ENCODE results near the gene FAM174B. TPM values are rescaled to one million over a fixed set of nuclear protein-coding genes. Genes with fewer than 3 reads are reported as not detected.

Gene FAM174B
- total RNA-seq, 2 donors from 2014 or later = 25.2 to 25.7 TPM

DNA sequence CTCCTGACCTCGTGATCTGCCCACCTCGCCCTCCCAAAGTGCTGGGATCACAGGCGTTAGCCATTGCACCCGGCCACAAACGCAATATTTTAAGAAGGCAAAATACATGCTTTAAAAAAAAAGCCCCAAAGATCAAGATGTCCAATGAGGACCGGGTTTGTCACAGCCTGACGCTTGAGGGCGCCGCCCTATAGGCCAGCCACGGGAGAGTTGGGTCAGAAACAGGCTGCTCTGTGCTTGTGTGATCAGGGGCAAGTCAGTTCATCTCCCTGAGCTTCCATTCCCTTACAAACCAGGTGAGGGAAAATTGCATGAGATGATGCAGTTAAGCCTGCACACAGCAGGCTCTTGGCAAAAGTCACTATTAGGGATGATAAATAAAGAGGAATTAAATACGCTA, 23.9 kb downstream of the FAM174B start:
- Histone ChIP-seq H3K9me3 (no peaks in the 10 kb centered on the region), H3K36me3 (no peaks in the 10 kb centered on the region), H3K27ac (no peak overlapping the region), H3K4me3 (no peak overlapping the region), H3K9ac (ENCODE audit: low read depth in 2 of 2, low read length in 2 of 2) (no peak overlapping the region), H3K4me1 (no peaks in the 10 kb centered on the region), H3K27me3 (no peaks in the 10 kb centered on the region)
- no peak for DNase-seq
- intact Hi-C loops (cut with DNase I) = no loop called here
- TF ChIP-seq, protein P1, sequence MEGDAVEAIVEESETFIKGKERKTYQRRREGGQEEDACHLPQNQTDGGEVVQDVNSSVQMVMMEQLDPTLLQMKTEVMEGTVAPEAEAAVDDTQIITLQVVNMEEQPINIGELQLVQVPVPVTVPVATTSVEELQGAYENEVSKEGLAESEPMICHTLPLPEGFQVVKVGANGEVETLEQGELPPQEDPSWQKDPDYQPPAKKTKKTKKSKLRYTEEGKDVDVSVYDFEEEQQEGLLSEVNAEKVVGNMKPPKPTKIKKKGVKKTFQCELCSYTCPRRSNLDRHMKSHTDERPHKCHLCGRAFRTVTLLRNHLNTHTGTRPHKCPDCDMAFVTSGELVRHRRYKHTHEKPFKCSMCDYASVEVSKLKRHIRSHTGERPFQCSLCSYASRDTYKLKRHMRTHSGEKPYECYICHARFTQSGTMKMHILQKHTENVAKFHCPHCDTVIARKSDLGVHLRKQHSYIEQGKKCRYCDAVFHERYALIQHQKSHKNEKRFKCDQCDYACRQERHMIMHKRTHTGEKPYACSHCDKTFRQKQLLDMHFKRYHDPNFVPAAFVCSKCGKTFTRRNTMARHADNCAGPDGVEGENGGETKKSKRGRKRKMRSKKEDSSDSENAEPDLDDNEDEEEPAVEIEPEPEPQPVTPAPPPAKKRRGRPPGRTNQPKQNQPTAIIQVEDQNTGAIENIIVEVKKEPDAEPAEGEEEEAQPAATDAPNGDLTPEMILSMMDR (IDR thresholded peaks at IDR 0.05) = no peak

DNA sequence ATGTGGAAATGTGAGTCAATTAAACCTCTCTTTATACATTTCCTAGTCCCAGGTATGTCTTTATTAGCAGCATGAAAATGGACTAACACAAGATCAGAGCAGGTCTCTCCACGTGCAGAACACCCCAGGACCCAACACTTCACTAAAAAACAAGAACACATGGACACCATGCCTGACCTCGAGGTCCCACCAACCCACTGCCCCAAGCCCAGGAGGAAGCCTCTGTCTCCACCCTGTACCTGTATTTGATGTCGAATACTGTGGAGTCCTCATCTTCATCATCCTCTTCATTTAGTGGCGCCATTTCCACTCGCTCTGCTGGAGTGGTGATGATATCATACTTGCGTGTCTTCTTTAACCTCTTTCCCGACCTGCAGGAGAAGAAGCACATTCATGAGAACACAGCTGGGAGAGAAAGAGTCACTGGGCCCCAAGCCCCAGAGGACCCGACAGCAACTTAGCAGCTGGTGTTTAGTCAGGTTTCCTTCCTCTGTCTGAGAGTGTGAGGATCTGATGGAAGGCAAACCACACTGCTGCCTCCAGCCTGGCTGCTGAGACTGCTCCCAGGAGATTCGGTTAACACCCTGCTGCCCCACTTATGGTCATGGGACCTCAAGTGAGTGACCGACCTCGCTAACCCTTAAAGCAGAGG, 25.5 kb downstream of the FAM174B start:
- no peaks in the 10 kb centered on the region for H3K9me3 ChIP-seq
- DNase-seq = no peak
- no peaks in the 10 kb centered on the region for H3K4me1 ChIP-seq
- H3K4me3 ChIP-seq = no peak overlapping the region
- intact Hi-C loops (cut with DNase I) = no loop called here
- TF ChIP-seq, protein P1 (IDR thresholded peaks at IDR 0.05) = no peak
- no peak overlapping the region for H3K9ac ChIP-seq (ENCODE audit: low read depth in 2 of 2, low read length in 2 of 2)
- H3K27ac ChIP-seq = no peak overlapping the region
- H3K27me3 ChIP-seq = no peaks in the 10 kb centered on the region
- no peaks in the 10 kb centered on the region for H3K36me3 ChIP-seq

DNA sequence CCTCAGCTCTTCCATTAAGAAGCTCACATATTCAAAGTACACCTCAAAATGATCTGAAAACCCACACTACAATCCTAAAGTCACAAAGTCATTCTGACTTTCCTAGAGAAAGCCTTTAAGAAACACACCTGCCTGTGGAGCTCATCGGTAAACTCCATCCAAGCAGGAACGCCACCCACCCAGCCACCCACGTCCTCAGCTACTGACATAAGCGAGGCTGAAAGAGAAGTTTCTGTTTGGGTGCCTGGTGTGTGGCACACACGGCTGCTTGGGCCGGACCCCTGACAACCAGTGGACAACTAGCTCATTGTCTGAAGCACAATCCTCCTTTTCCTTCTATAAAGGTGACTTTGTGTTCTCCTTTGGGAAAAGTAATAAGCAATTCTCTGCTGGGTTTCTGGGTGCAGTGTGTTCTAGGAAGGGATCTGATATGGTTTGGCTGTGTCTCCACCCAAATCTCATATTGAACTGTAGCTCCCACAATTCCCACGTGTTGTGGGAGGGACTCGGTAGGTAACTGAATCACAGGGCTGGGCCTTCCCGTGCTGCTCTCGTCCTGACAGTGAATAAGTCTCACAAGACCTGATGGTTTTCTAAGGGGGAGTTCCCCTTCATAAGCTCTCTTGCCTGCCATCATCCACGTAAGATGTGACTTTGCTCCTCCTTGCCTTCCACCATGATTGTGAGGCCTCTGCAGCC, 26.1 kb downstream of the FAM174B start:
- Histone ChIP-seq H3K27me3 (no peaks in the 10 kb centered on the region), H3K36me3 (no peaks in the 10 kb centered on the region), H3K4me1 (no peaks in the 10 kb centered on the region), H3K4me3 (no peak overlapping the region), H3K27ac (no peak overlapping the region), H3K9ac (ENCODE audit: low read depth in 2 of 2, low read length in 2 of 2) (no peak overlapping the region), H3K9me3 (no peaks in the 10 kb centered on the region)
- TF ChIP-seq, protein P1 (IDR thresholded peaks at IDR 0.05) = no peak
- DNase-seq = no peak
- intact Hi-C loops (cut with DNase I) = no loop called here

DNA sequence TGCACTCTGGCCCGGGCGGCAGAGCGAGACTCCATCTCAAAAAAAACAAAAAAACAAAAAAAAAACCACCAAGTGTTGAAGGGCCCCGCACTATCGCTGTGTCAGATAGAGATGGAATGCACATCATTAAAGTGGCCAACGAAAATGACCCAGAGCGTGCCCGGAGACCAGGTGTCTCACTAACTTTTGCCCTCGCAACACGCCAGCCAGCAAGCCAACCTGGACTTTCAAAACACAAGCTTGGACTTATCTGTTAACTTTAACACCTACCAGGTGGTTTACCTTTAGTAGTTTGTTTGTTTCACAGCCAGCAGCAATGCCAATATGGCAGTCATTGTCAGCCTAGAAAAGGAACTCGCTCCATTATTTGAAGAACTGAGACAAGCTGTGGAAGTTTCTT, 28.6 kb downstream of the FAM174B start:
- H3K9me3 ChIP-seq = no peaks in the 10 kb centered on the region
- no peak for DNase-seq

DNA sequence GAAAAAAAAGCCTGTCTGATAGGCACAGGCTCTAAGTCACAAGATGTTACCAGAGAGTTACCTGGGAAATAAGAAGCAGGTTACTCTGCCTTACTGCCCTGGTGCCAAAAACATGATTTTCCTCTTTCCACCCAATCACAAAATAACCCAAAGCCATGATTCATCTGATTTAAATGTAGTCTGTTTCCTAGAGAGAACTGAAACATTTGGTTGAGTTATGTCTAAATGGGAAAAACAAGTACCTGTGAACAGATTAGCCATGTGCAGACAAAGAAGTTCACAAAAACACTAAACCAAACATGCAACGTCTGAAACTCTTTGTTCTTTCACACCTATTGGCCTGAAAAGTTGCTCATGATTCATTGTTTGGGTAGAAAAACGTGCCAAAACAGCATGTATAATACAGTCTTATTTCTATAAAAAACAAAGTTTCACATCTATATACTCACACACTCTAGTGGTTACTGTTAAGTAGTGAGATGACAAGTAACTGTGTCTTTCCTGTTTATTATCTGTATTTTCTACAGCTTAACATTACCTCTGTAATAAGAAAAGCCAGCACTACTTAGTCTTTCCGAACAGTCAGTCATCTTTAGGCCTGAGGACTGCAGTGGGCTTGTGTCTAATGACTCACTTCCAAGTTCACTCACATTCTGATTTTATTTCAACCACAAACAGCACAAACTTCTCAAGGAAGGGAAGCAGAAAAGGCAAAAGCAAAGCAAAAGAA, 30.2 kb downstream of the FAM174B start:
- TF ChIP-seq, protein P1 (IDR thresholded peaks at IDR 0.05) = no peak
- DNase-seq = no peak
- no peaks in the 10 kb centered on the region for H3K27me3 ChIP-seq
- no peaks in the 10 kb centered on the region for H3K4me1 ChIP-seq
- no peaks in the 10 kb centered on the region for H3K9me3 ChIP-seq
- H3K4me3 ChIP-seq = no peak overlapping the region
- H3K27ac ChIP-seq = no peak overlapping the region
- no peak overlapping the region for H3K9ac ChIP-seq (ENCODE audit: low read depth in 2 of 2, low read length in 2 of 2)
- H3K36me3 ChIP-seq = no peaks in the 10 kb centered on the region
- intact Hi-C loops (cut with DNase I) = no loop called here

More for the DNA sequence above, 28.6 kb downstream of the FAM174B start:
- no peak overlapping the region for H3K4me3 ChIP-seq
- TF ChIP-seq, protein P1 (IDR thresholded peaks at IDR 0.05) = no peak
- no peak overlapping the region for H3K27ac ChIP-seq
- H3K9ac ChIP-seq (ENCODE audit: low read depth in 2 of 2, low read length in 2 of 2) = no peak overlapping the region
- intact Hi-C loops (cut with DNase I) = no loop called here
- H3K4me1 ChIP-seq = no peaks in the 10 kb centered on the region
- H3K27me3 ChIP-seq = no peaks in the 10 kb centered on the region
- H3K36me3 ChIP-seq = no peaks in the 10 kb centered on the region
